GM23338 (cell line): ENCODE measurements around the gene FAM168A. TPM values are rescaled to one million over a fixed set of nuclear protein-coding genes. Genes with fewer than 3 reads are reported as not detected.

Experiments
- ATAC-seq: fragments of 200-7000 bp; cut with Tn5 transposase; 3 replicates; pipeline ENCODE4 v1.9.1; 2020
- DNase-seq: peaks from one replicate; pipeline ENCODE4 v3.0.0-alpha.2; 2015; ENCODE audit warnings: low spot score
- H2AFZ ChIP-seq: fragments of 200-600 bp; sonication (generic); 2 replicates; pipeline ENCODE4 v1.8.0; 2016; ENCODE audit warnings: antibody characterized with exemption, mild to moderate bottlenecking, moderate library complexity
- H3F3A ChIP-seq: fragments of 200-600 bp; sonication (generic); replicated peaks from 2 replicates; pipeline ENCODE4 v1.8.0; 2017; ENCODE audit warnings: antibody characterized with exemption, mixed run types, low read depth
- H3K27ac ChIP-seq: fragments of 200-600 bp; sonication (generic); 2 replicates; pipeline ENCODE4 v1.6.1; 2016; ENCODE audit warnings: low read depth
- H3K27me3 ChIP-seq: fragments of 200-600 bp; sonication (generic); 2 replicates; pipeline ENCODE4 v1.8.0; 2016; ENCODE audit warnings: mild to moderate bottlenecking, mixed run types, moderate library complexity; ENCODE audit not compliant: insufficient read depth
- H3K36me3 ChIP-seq: fragments of 200-600 bp; sonication (generic); 2 replicates; pipeline ENCODE4 v1.8.0; 2016; ENCODE audit warnings: mild to moderate bottlenecking; ENCODE audit not compliant: insufficient read depth
- H3K4me1 ChIP-seq: fragments of 200-600 bp; sonication (generic); 2 replicates; pipeline ENCODE4 v1.8.0; 2016; ENCODE audit warnings: mild to moderate bottlenecking, moderate library complexity; ENCODE audit not compliant: insufficient read depth
- H3K4me2 ChIP-seq: fragments of 200-600 bp; sonication (generic); 2 replicates; pipeline ENCODE4 v1.7.1; 2017; ENCODE audit warnings: mixed run types
- H3K4me3 ChIP-seq: fragments of 200-600 bp; sonication (generic); 2 replicates; pipeline ENCODE4 v1.6.1; 2016; ENCODE audit warnings: mixed run types
- H3K79me2 ChIP-seq: fragments of 200-600 bp; sonication (generic); replicated peaks from 2 replicates; pipeline ENCODE4 v1.8.0; 2017; ENCODE audit warnings: mild to moderate bottlenecking; ENCODE audit not compliant: insufficient read depth
- H3K9me2 ChIP-seq: fragments of 200-600 bp; sonication (generic); 2 replicates; pipeline ENCODE4 v1.8.0; 2017; ENCODE audit not compliant: insufficient read depth
- H4K20me1 ChIP-seq: fragments of 200-600 bp; sonication (generic); replicated peaks from 2 replicates; pipeline ENCODE4 v1.8.0; 2017; ENCODE audit warnings: mild to moderate bottlenecking; ENCODE audit not compliant: insufficient read depth
- H3K27ac Mint-ChIP-seq: 2 replicates; pipeline ENCODE4 v1.8.0; 2020; ENCODE audit warnings: inconsistent platforms, mild to moderate bottlenecking, moderate library complexity, mixed read lengths
- H3K27me3 Mint-ChIP-seq: 3 replicates; pipeline ENCODE4 v1.8.0; 2022; ENCODE audit warnings: low read depth, mild to moderate bottlenecking, moderate library complexity, mixed read lengths, inconsistent platforms; ENCODE audit not compliant: insufficient read depth, poor library complexity
- H3K36me3 Mint-ChIP-seq: 3 replicates; pipeline ENCODE4 v1.8.0; 2021; ENCODE audit warnings: low read depth, mild to moderate bottlenecking, inconsistent platforms, moderate library complexity, mixed read lengths
- H3K4me1 Mint-ChIP-seq: 3 replicates; pipeline ENCODE4 v1.8.0; 2020; ENCODE audit warnings: mild to moderate bottlenecking, inconsistent platforms, mixed read lengths
- H3K4me3 Mint-ChIP-seq: 3 replicates; pipeline ENCODE4 v1.8.0; 2021; ENCODE audit warnings: moderate library complexity, mild to moderate bottlenecking, inconsistent platforms, mixed read lengths
- H3K9me3 Mint-ChIP-seq: 3 replicates; pipeline ENCODE4 v1.8.0; 2020; ENCODE audit warnings: moderate library complexity, mild to moderate bottlenecking, inconsistent platforms, mixed read lengths
- CREB1 ChIP-seq: fragments of 250-450 bp; sonication (Bioruptor Pico); IDR thresholded peaks from 2 replicates; pipeline ENCODE4 v1.5.0; 2020; ENCODE audit warnings: low read depth, mild to moderate bottlenecking, moderate library complexity
- EZH2 ChIP-seq: fragments of 200-600 bp; sonication (generic); IDR thresholded peaks from one replicate; pipeline ENCODE4 v1.8.0; 2017; ENCODE audit warnings: antibody characterized with exemption, mild to moderate bottlenecking, low read depth; ENCODE audit not compliant: unreplicated experiment
- EZH2phosphoT487 ChIP-seq: fragments of 200-600 bp; sonication (generic); IDR thresholded peaks from one replicate; pipeline ENCODE4 v1.8.1; 2018; ENCODE audit warnings: antibody characterized with exemption; ENCODE audit not compliant: unreplicated experiment
- JUNB ChIP-seq: IDR thresholded peaks from one replicate; pipeline ENCODE4 v1.6.1; 2016; ENCODE audit warnings: antibody characterized with exemption; ENCODE audit not compliant: unreplicated experiment
- NANOG ChIP-seq: IDR thresholded peaks from 2 replicates; pipeline ENCODE4 v1.6.1; 2016; ENCODE audit warnings: antibody characterized with exemption, borderline replicate concordance
- POLR2AphosphoS5 ChIP-seq: IDR thresholded peaks from 2 replicates; pipeline ENCODE4 v1.6.1; 2016; ENCODE audit warnings: antibody characterized with exemption, low read depth
- STAT1 ChIP-seq: IDR thresholded peaks from one replicate; pipeline ENCODE4 v1.6.1; 2016; ENCODE audit warnings: antibody characterized with exemption; ENCODE audit not compliant: unreplicated experiment
- ZNF114 ChIP-seq: fragments of 250-450 bp; sonication (Bioruptor Pico); IDR thresholded peaks from 2 replicates; pipeline ENCODE4 v1.5.0; 2020; ENCODE audit warnings: mild to moderate bottlenecking, moderate library complexity
- ZNF331 ChIP-seq: fragments of 250-450 bp; sonication (Bioruptor Pico); IDR thresholded peaks from 2 replicates; pipeline ENCODE4 v1.5.0; 2020; ENCODE audit warnings: low read depth, mild to moderate bottlenecking, moderate library complexity
- polyA plus RNA-seq: library from polyadenylated mRNA; unstranded; fragments of >200 nt; fragmentation: Nextera tagmentation; extraction: Ambion mirVana; gene quantifications from 2 replicates; pipeline ENCODE4 v1.2.1, GENCODE V29; 2016
- total RNA-seq: library from RNA; depleted of rRNA; stranded (reverse); fragments of >200 nt; shearing (Covaris generic); gene quantifications from 2 replicates; pipeline ENCODE4 v1.2.3, GENCODE V29; 2014
- TF ChIP-seq, protein P1 (sequence below), 2 experiments: fragments of 200-600 bp in 1 of 2; sonication (generic) in 1 of 2; conservative IDR thresholded peaks; 2 replicates each; pipeline versions ENCODE4 v1.5.1 to v1.6.1; 2016 to 2017; ENCODE audit warnings: antibody characterized with exemption in 2 of 2, low read depth in 2 of 2, mild to moderate bottlenecking in 2 of 2, moderate library complexity in 1 of 2
- TF ChIP-seq, protein P2 (sequence below): IDR thresholded peaks from one replicate; pipeline ENCODE4 v1.6.1; 2018; ENCODE audit warnings: antibody characterized with exemption; ENCODE audit not compliant: unreplicated experiment
- TF ChIP-seq, protein P3 (sequence below): IDR thresholded peaks from 2 replicates; pipeline ENCODE4 v1.6.1; 2016; ENCODE audit warnings: antibody characterized with exemption

Gene FAM168A
- total and polyA plus RNA-seq, 2 experiments from 2014 or later = 8.0 to 20.3 TPM

DNA sequence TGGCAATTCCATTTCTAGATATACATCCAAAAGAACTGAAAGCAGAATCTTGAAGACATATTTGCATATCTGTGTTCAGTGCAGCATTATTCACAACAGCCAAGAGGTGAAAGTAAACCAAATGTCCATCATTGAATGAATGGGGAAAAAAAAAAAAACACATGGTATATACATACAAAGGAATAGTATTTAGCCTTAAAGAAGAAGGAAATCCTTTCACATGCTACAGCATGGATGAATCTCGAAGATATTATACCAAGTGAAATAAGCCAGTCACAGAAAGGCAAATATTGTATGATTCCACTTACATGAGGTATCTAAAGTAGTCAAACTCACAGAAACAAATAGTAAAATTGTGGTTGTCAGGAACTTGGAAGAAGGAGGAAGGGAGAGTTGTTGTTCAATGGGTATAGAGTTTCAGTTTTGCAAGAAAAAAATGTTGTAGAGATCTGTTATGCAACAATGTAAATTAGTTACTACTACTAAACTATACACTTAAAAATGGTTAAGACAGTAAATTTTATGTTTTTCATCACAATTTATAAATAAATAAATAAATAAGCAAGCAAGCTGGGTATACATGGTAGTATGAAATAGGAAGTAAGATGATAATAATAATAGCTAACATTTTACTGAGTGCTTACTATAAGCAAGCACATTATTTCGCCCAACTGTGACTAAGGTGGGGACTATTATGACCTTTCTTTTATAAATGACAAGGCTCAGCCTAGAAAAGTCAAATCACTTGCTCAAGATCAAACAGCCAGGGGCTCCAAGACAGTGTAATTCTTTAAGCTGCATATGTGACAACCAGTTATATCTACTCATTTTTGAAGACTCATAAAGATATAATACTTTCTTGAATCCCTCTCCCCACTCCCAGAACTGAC lies 50.0 kb downstream of the FAM168A start:
- no peak overlapping the region for H3K4me2 ChIP-seq
- TF ChIP-seq EZH2phosphoT487 = no peak
- H3K27me3 ChIP-seq = no peaks in the 10 kb centered on the region
- Mint-ChIP-seq H3K4me1 (peaks cover 21% of the 10 kb centered on the region), H3K9me3 (no peaks in the 10 kb centered on the region), H3K27me3 (no peaks in the 10 kb centered on the region), H3K36me3 (no peaks in the 10 kb centered on the region), H3K27ac (no peak overlapping the region), H3K4me3 (no peak overlapping the region)
- H3K79me2 ChIP-seq = peaks cover 25% of the 10 kb centered on the region
- no peak overlapping the region for H3K27ac ChIP-seq
- H4K20me1 ChIP-seq = no peaks in the 10 kb centered on the region; the same call in 1 of the 2 replicates
- DNase-seq (no peak), ATAC-seq (no peak)
- no peaks in the 10 kb centered on the region for H3K9me2 ChIP-seq
- H3K4me1 ChIP-seq = peaks cover 20% of the 10 kb centered on the region
- no peak overlapping the region for H3K4me3 ChIP-seq
- no peak overlapping the region for H2AFZ ChIP-seq
- no peaks in the 10 kb centered on the region for H3K36me3 ChIP-seq
- H3F3A ChIP-seq = no peaks in the 10 kb centered on the region

DNA sequence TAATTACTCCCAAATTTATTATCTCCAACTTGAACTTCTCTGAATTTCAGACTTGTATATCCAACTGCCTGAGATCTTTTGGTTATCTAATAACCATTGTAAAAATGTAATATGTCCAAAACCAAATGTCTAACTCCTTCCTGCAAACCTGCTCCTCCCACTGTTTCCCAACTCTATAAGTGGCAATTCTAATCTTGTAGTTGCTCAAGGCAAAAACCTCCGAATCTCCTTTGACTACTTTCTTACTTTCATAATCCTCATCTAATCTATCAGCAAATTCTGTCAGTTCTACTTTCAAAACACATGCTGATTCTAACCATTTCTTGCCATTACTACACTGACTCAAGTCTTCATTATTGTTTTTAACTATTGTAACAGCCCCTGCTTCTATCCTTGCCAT lies 55.7 kb downstream of the FAM168A start:
- Histone ChIP-seq H3K4me1 (peaks cover 44% of the 10 kb centered on the region), H3K27me3 (no peaks in the 10 kb centered on the region), H4K20me1 (no peaks in the 10 kb centered on the region; the same call in 1 of the 2 replicates), H3F3A (peaks cover 6% of the 10 kb centered on the region), H3K27ac (no peak overlapping the region), H3K36me3 (no peaks in the 10 kb centered on the region), H3K4me2 (no peak overlapping the region), H3K79me2 (peaks cover 22% of the 10 kb centered on the region), H3K9me2 (no peaks in the 10 kb centered on the region), H2AFZ (no peak overlapping the region), H3K4me3 (no peak overlapping the region)
- ATAC-seq (no peak), DNase-seq (no peak)
- Mint-ChIP-seq H3K9me3 (no peaks in the 10 kb centered on the region), H3K36me3 (no peaks in the 10 kb centered on the region), H3K4me1 (peaks cover 39% of the 10 kb centered on the region), H3K27me3 (peaks cover 3% of the 10 kb centered on the region), H3K4me3 (no peak overlapping the region), H3K27ac (no peak overlapping the region)
- TF ChIP-seq EZH2phosphoT487 (no peak), NANOG (no peak), ZNF114 (CRISPR knock-in tag) (no peak), ZNF331 (no peak), POLR2AphosphoS5 (no peak), STAT1 (no peak), JUNB (no peak), CREB1 (CRISPR knock-in tag) (no peak), EZH2 (no peak)
- TF ChIP-seq, protein P1, sequence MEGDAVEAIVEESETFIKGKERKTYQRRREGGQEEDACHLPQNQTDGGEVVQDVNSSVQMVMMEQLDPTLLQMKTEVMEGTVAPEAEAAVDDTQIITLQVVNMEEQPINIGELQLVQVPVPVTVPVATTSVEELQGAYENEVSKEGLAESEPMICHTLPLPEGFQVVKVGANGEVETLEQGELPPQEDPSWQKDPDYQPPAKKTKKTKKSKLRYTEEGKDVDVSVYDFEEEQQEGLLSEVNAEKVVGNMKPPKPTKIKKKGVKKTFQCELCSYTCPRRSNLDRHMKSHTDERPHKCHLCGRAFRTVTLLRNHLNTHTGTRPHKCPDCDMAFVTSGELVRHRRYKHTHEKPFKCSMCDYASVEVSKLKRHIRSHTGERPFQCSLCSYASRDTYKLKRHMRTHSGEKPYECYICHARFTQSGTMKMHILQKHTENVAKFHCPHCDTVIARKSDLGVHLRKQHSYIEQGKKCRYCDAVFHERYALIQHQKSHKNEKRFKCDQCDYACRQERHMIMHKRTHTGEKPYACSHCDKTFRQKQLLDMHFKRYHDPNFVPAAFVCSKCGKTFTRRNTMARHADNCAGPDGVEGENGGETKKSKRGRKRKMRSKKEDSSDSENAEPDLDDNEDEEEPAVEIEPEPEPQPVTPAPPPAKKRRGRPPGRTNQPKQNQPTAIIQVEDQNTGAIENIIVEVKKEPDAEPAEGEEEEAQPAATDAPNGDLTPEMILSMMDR (conservative IDR thresholded peaks at IDR 0.05; ENCODE audit: low read depth in 2 of 2) = no peak
- TF ChIP-seq, protein P2, sequence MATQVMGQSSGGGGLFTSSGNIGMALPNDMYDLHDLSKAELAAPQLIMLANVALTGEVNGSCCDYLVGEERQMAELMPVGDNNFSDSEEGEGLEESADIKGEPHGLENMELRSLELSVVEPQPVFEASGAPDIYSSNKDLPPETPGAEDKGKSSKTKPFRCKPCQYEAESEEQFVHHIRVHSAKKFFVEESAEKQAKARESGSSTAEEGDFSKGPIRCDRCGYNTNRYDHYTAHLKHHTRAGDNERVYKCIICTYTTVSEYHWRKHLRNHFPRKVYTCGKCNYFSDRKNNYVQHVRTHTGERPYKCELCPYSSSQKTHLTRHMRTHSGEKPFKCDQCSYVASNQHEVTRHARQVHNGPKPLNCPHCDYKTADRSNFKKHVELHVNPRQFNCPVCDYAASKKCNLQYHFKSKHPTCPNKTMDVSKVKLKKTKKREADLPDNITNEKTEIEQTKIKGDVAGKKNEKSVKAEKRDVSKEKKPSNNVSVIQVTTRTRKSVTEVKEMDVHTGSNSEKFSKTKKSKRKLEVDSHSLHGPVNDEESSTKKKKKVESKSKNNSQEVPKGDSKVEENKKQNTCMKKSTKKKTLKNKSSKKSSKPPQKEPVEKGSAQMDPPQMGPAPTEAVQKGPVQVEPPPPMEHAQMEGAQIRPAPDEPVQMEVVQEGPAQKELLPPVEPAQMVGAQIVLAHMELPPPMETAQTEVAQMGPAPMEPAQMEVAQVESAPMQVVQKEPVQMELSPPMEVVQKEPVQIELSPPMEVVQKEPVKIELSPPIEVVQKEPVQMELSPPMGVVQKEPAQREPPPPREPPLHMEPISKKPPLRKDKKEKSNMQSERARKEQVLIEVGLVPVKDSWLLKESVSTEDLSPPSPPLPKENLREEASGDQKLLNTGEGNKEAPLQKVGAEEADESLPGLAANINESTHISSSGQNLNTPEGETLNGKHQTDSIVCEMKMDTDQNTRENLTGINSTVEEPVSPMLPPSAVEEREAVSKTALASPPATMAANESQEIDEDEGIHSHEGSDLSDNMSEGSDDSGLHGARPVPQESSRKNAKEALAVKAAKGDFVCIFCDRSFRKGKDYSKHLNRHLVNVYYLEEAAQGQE = no peak
- TF ChIP-seq, protein P3, sequence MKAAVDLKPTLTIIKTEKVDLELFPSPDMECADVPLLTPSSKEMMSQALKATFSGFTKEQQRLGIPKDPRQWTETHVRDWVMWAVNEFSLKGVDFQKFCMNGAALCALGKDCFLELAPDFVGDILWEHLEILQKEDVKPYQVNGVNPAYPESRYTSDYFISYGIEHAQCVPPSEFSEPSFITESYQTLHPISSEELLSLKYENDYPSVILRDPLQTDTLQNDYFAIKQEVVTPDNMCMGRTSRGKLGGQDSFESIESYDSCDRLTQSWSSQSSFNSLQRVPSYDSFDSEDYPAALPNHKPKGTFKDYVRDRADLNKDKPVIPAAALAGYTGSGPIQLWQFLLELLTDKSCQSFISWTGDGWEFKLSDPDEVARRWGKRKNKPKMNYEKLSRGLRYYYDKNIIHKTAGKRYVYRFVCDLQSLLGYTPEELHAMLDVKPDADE = no peak
